NOMO-1 treated with DMSO at 0.1 percent for 48 hours (cell line): ENCODE results near the gene TWNK.

ENCODE experiments used
- DNase-seq: peaks from one replicate; lab custom pipeline; 2025; ENCODE audit not compliant: unreplicated experiment; lab: John Stamatoyannopoulos, UW

Gene TWNK

GRCh38 chr10:101010329-101010728, 23.0 kb downstream of the TWNK start:
- no peak for DNase-seq

DNA sequence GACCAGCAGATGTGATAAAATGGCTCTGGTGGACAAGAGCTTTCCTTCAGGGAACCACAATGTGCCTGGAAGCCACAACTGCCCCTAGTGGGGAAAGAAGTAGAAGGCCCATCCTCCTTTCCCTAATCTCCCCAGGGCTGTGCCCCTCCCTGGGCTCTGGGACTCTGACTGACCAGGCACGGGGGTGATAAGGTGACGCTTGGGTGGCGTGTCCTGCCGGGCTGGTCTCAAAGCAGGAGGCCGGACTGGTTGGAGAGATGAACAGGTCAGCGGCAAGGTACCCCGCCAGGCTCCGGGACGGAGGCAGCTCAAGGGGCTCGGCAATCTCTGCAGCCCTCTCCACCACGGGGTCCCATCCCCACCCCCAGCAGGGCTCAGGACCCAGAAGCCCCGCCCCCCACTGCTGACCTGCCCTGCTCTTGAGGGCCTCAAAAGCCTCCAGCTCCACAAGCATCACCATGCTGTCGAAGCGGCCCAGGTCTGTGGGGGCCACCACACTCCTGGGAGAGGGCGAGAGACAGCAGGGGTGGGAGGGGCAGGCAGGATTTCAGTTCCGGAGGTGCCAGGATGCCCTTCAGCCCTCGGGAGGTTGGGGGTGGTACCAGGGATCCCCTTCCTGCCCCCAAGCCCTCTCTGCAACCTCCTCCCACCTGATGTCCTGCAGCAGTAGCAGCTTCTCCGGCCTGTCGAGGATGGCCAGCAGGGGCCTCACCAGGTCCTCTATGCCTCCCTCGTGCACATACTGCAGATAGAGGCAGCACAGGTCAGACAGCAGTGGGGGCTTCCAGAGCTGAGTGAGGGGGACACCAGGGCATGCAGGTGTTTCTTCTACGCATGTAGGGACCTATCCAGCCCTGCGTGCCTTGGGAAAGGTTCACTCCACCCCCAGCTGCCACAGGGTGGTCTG, 24.4 kb downstream of the TWNK start:
- no peak for DNase-seq

DNA sequence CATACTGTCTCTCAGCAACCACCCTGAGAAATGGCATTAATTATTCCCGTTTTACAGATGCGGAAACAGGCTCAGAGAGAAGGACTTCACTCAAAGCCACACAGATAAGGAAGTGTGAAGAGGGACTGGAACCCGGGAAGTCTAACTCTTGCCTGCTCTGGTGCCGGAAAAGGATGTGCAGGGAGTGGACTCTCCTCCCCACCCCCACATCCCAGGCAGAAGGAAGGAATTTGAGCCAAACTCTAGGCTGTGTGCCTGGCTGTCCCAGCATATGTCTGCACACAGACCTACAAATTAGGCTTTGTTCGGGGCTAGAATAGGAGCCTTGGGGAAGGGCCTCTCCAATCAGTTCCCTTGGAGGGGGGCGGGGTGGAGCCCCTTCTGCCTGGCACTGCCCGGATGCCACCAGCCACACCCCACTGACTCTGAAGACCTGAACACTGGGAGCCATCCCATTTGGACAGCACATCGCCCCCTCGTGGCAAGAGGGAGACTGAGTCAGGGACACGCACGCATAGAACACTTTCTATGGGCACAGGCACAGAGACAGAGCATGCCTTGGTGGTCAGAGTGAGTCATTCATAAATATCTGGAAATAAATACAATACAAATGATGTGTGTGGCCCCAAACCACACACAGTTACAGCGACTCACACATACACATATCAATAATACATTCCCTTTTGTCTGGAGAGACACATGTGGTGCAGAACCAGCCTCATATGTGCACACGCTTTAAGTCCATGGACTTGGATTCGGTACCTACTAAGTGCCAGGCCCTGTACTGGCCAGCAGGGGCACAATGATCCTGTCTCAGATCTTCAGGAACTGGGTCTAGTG, 25.4 kb downstream of the TWNK start:
- DNase-seq: peak; percentile 87

DNA sequence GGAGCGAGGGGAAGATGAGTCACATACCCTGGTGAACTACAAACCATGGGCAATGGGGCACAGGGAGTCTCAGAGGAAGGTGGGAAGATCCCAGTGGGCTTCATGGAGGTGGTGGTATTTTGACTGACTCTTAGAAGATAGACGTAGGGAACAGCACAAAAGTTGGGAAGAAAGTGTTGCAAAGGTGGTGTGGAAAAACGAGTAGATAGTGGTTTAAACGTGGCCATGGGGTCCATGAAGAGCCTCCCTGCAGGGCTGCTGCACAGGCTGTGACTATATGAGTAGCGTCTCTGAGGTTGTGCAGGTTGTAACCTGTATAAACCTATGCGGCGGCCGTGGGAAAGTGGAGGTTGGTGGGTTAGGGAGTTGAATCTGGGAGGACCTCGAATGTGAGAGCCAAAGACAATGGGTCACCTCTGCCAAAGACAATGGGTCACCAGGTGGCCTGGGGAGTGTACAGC, 26.1 kb downstream of the TWNK start:
- no peak for DNase-seq

DNA sequence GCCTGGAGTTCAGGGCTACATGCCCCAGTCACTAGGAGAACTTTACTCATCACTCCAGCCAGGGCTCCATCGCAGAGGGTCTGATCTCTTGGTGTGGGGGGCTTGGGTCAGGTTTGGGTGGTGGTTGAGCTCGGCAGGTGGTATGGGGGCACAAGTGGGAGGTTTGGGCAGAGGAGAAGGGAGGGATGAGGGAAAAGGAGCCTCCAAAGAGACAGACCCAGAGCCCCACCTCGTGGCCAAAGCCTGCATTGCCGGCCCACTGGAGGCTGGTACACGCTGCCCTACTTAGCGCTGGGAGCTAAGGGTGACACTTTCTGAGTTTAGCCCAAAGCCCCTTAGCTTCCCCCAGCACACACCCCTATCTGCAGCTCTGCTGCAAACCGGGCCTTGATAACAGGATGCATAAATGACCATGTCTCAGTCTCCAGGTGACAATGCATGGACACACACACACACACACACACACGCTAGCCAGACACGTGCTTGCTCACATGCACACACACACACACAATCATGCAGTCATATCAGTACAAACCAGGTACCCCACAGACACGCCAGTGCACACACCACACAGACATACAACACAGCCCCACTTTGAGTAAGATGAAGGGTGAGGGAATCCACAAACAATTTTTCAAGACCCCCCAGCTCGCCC, 27.0 kb downstream of the TWNK start:
- peak; percentile 41 for DNase-seq

GRCh38 chr10:101014966-101015581, 27.7 kb downstream of the TWNK start:
- peak; percentile 34 for DNase-seq

DNA sequence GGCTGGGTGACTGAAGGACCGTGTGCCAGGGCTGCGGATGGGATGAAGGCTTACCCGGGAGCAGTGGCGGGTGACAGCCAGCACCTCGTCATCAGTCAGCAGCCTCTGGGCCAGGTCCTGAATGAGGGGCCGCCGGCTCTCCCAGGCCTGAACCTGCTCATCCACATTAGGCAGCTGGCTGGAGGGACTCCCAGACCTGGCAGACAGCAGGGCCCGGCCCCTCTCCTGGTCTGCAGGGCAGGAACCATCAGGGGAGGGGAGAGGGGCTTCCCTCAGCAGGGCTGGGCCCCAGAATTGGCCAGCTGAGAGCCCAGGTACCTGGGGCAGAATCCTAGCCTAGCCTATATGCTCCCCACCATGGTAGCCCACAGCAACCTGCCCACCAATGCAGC, 28.2 kb downstream of the TWNK start:
- no peak for DNase-seq

- no peak for DNase-seq
Measured at GRCh38 chr10:101016814-101017213, 29.5 kb downstream of the TWNK start.

DNA sequence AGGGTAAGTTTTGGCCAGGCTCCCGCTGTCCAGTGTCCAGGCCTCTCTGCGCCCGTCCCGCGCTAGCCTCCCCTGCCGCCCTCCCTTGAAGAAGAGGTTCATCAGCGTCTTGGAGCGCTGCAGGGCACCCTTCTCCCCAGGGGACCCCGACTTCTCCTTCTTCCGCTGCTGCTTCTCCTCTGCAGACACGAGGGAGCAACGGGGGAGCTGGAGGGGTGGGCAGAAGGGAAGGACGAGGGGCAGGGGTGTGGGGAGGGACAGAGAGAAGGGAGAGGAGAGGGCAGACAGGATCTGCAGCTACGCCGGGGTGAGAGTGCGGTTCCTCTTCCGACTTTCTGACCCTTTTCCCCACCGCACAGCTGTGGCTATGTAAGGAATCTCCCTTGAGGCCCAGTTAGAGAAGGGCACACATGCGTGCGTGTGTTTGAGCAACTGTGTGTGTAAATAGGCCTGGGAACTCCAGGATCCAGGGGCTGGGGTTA, 30.8 kb downstream of the TWNK start:
- DNase-seq: peak; percentile 20

GRCh38 chr10:101018600-101019439, 31.5 kb downstream of the TWNK start:
- DNase-seq: peak; percentile 78

DNA sequence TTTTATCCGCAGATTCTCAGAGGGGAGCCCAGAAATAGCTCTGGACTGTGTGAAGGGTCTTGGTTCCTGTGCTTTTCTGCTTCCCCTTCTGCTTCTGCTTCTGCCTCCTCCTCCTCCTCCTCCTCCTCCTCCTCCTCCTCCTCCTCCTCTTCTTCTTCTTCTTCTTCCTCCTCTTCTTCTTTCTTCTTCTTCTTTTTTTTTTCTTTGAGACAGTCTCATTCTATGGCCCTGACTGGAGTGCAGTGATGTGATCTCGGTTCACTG, 32.0 kb downstream of the TWNK start:
- no peak for DNase-seq

- no peak for DNase-seq
Measured at GRCh38 chr10:101020427-101021075, 33.2 kb downstream of the TWNK start.

DNA sequence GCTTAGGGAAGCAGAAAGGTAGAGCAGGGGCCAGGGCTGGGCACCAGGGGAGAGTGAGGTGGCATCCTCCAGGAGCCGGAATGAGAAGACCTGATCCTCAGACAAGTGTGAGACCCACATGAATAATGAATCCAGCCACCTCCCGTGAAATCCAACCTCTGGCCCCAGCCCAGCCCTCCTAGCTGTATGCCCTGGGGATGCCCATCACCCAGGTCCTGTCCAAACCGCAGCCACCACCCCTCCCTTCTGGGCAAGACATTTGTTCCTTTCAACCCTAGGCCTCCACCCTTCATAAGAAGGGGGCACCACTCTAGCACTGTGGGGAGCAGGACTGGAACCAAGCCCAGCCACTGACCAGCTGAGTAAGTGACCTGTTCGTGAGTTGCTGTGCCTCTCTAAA, 33.9 kb downstream of the TWNK start:
- no peak for DNase-seq

DNA sequence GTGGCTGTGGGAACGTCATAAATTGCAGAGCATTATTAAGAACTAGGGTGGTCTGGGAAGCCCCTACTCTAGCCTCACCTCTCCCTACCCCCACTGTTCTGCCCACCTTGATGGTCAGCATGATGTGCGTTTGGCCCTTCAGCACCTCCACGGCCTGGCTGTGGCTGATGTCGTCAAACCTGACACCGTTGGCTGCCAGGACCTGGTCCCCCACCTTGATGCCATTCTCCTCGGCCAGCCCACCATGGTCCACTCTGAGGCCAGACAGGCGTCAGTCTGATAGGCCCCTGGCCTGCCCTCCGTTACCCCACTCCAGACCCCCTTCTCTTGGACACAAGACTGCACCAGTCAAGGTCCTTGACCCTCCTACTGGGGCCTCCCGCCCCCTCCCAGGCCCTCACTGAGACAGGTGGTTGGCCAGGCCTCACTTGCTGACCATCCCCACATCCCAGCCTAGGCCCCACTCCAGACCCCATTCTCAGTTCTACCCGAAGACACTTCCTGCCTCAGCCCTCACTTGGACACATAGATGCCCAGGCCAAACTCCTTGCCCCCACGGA, 34.4 kb downstream of the TWNK start:
- no peak for DNase-seq

GRCh38 chr10:101022967-101023705, 35.8 kb downstream of the TWNK start:
- DNase-seq: no peak

- no peak for DNase-seq
Measured at GRCh38 chr10:101027106-101027720, 39.9 kb downstream of the TWNK start.

GRCh38 chr10:101028446-101029337, 41.3 kb downstream of the TWNK start:
- DNase-seq: peak; percentile 14
